GM20431 (cell line): ENCODE data around the gene TMIGD1.

Experiments used
- in situ Hi-C: fragments of 300-500 bp; cut with MseI, MboI; formaldehyde crosslinking; loops from one replicate; pipeline ENCODE4 v1.15.0; 2020; ENCODE audit warnings: low sequenced_read_pairs; ENCODE audit not compliant: unreplicated experiment

TMIGD1 gene

GRCh38 chr17:30297715-30298114 lies 36.1 kb downstream of the TMIGD1 start:
- in situ Hi-C loops, result no loop called here

- in situ Hi-C loops, result no loop called here
Measured at GRCh38 chr17:30296499-30297080, 37.3 kb downstream of the TMIGD1 start.

- in situ Hi-C loops, result no loop called here
Measured at GRCh38 chr17:30292286-30292858, 41.5 kb downstream of the TMIGD1 start.

- in situ Hi-C loops, result no loop called here
Measured at GRCh38 chr17:30291543-30292285, 42.1 kb downstream of the TMIGD1 start, which contains the start of gene BLMH. BLMH (minus strand) TSS chr17:30291944; CDS start chr17:30291819, 125 bp downstream.

GRCh38 chr17:30290696-30291542 lies 42.9 kb downstream of the TMIGD1 start:
- in situ Hi-C loops, result no loop called here

GRCh38 chr17:30290077-30290476 lies 43.8 kb downstream of the TMIGD1 start:
- in situ Hi-C loops, result no loop called here

GRCh38 chr17:30279156-30279555 lies 54.7 kb downstream of the TMIGD1 start:
- in situ Hi-C loops, result no loop called here

- in situ Hi-C loops, result no loop called here
Measured at GRCh38 chr17:30278032-30278431, 55.8 kb downstream of the TMIGD1 start.

- in situ Hi-C loops, result no loop called here
Measured at GRCh38 chr17:30275911-30276310, 57.9 kb downstream of the TMIGD1 start.

GRCh38 chr17:30274887-30275286 lies 59.0 kb downstream of the TMIGD1 start:
- in situ Hi-C loops, result no loop called here

GRCh38 chr17:30273373-30273772 lies 60.5 kb downstream of the TMIGD1 start:
- in situ Hi-C loops, result no loop called here

GRCh38 chr17:30271102-30271501 lies 62.8 kb downstream of the TMIGD1 start:
- in situ Hi-C loops, result no loop called here

- in situ Hi-C loops, result no loop called here
Measured at GRCh38 chr17:30267625-30268024, 66.2 kb downstream of the TMIGD1 start.
